Thyroid gland (tissue), 4 donors: ENCODE measurements around the gene ZG16B. TPM values are rescaled to one million over a fixed set of nuclear protein-coding genes. Genes with fewer than 3 reads are reported as not detected.

ENCODE experiments used
- DNase-seq, 2 donors: peaks; one replicate each; pipeline ENCODE4 v3.0.0-alpha.2; 2019
- H3K27ac ChIP-seq, 3 donors: fragments of 200-600 bp; sonication (generic); 1 replicate in 2 of 3; 2 replicates in 1 of 3; pipeline ENCODE4 v1.5.1; 2016 to 2019; ENCODE audit warnings: mild to moderate bottlenecking in 1 of 3, moderate library complexity in 1 of 3
- H3K27me3 ChIP-seq: fragments of 200-600 bp; sonication (generic); one replicate; pipeline ENCODE4 v1.5.1; 2019
- H3K36me3 ChIP-seq, 2 donors: fragments of 200-600 bp; sonication (generic); one replicate each; pipeline ENCODE4 v1.5.1; 2016 to 2019
- H3K4me1 ChIP-seq, 2 donors: fragments of 200-600 bp; sonication (generic); one replicate each; pipeline ENCODE4 v1.5.1; 2017 to 2019
- H3K4me3 ChIP-seq, 3 donors: fragments of 200-600 bp; sonication (generic); replicated peaks in 1 of 3; 1 replicate in 2 of 3; 2 replicates in 1 of 3; pipeline ENCODE4 v1.5.1; 2016; ENCODE audit warnings: mild to moderate bottlenecking in 1 of 3
- H3K9me3 ChIP-seq: fragments of 200-600 bp; sonication (generic); one replicate; pipeline ENCODE4 v1.5.1; 2017
- CTCF ChIP-seq, 6 experiments: fragments of 200-600 bp in 3 of 6; fragments of 450-650 bp in 3 of 6; sonication (generic) in 3 of 6; IDR thresholded peaks; one replicate each; pipeline ENCODE4 v1.5.1; 2016 to 2019; ENCODE audit warnings: antibody characterized with exemption in 6 of 6, mild to moderate bottlenecking in 2 of 6, inconsistent platforms in 1 of 6, moderate library complexity in 1 of 6
- POLR2A ChIP-seq, 2 donors: fragments of 450-650 bp; IDR thresholded peaks; one replicate each; pipeline ENCODE4 v1.6.1; 2017; ENCODE audit warnings: antibody characterized with exemption in 2 of 2, mild to moderate bottlenecking in 2 of 2, moderate library complexity in 1 of 2
- WGBS, 2 donors: methylation state at CpG; one replicate each; pipeline ENCODE4 v1.1.5; 2017; 5-methylcytosine and 5-hydroxymethylcytosine counted together
- intact Hi-C: fragments of 100-400 bp; cut with DNase I; formaldehyde crosslinking; loops from one replicate; pipeline ENCODE4 v1.15.1; 2023
- small RNA-seq: library from RNA; depleted of rRNA; stranded (forward); fragments of <200 nt; gene quantifications from one replicate; pipeline ENCODE3, GENCODE V24; 2016
- total RNA-seq, 4 donors: library from RNA; depleted of rRNA; stranded (reverse); fragments of >200 nt; gene quantifications; one replicate each; pipeline ENCODE4 v1.2.3, GENCODE V29; 2016

ZG16B gene
- total RNA-seq, 4 donors from 2014 or later: not detected

- Histone ChIP-seq H3K27me3 (no peaks in the 10 kb centered on the region), H3K36me3 (no peaks in the 10 kb centered on the region), H3K27ac (no peak overlapping the region), H3K9me3 (no peaks in the 10 kb centered on the region), H3K4me1 (peaks cover 6% of the 10 kb centered on the region in 2 donors), H3K4me3 (no peak overlapping the region)
- WGBS, 2 donors: 61 to 83% methylated on average over 6 of the region's 6 CpGs
- TF ChIP-seq CTCF (IDR thresholded peaks at IDR 0.05) (no peak), POLR2A (IDR thresholded peaks at IDR 0.05) (no peak)
- DNase-seq: no peak
- intact Hi-C loops: loop anchor here (5.0 kb wide), 1 partner anchor 55 kb away; no protein-coding TSS in a partner anchor
These were observed 41.8 kb downstream of the ZG16B start for GRCh38 chr16:2871926-2872325.

GRCh38 chr16:2874032-2874911 is 44.2 kb downstream of the ZG16B start:
- Histone ChIP-seq H3K36me3 (no peaks in the 10 kb centered on the region), H3K27ac (no peak overlapping the region), H3K27me3 (no peaks in the 10 kb centered on the region), H3K4me1 (peaks cover 0 to 2% of the 10 kb centered on the region in 2 donors), H3K4me3 (no peak overlapping the region), H3K9me3 (no peaks in the 10 kb centered on the region)
- intact Hi-C loops: loop anchor here (5.0 kb wide), 1 partner anchor 53 kb away; no protein-coding TSS in a partner anchor
- 55% methylated on average over 20 to 21 of the region's 21 CpGs for WGBS, 2 donors
- no peak for DNase-seq
- TF ChIP-seq CTCF (IDR thresholded peaks at IDR 0.05) (no peak), POLR2A (IDR thresholded peaks at IDR 0.05) (no peak)

- peak; percentile 82 to 95 (median 92) for TF ChIP-seq CTCF (IDR thresholded peaks at IDR 0.05)
- no peak for TF ChIP-seq POLR2A (IDR thresholded peaks at IDR 0.05)
- intact Hi-C loops: loop anchor here (5.0 kb wide), 1 partner anchor 52 kb away; no protein-coding TSS in a partner anchor
- no peaks in the 10 kb centered on the region for H3K27me3 ChIP-seq
- H3K9me3 ChIP-seq: no peaks in the 10 kb centered on the region
- peaks cover 0 to 2% of the 10 kb centered on the region in 2 donors for H3K4me1 ChIP-seq
- WGBS, 2 donors: 14 to 15% methylated on average over 25 of the region's 25 CpGs
- no peaks in the 10 kb centered on the region for H3K36me3 ChIP-seq
- peak; percentile 70 for DNase-seq
- no peak overlapping the region for H3K27ac ChIP-seq
- no peak overlapping the region for H3K4me3 ChIP-seq
These were observed 44.8 kb downstream of the ZG16B start for GRCh38 chr16:2874912-2875362.

GRCh38 chr16:2879854-2880508 is 49.9 kb downstream of the ZG16B start:
- no peak for DNase-seq
- TF ChIP-seq POLR2A (IDR thresholded peaks at IDR 0.05): no peak
- no peak for TF ChIP-seq CTCF (IDR thresholded peaks at IDR 0.05)
- intact Hi-C loops: no loop called here
- Histone ChIP-seq H3K36me3 (no peaks in the 10 kb centered on the region), H3K4me3 (no peak overlapping the region), H3K27me3 (no peaks in the 10 kb centered on the region), H3K27ac (no peak overlapping the region), H3K9me3 (no peaks in the 10 kb centered on the region), H3K4me1 (peaks cover 7% of the 10 kb centered on the region in 2 donors)
- 82 to 95% methylated on average over 6 of the region's 6 CpGs for WGBS, 2 donors

Small RNA genes lying within 50 kb of the gene (small RNA-seq; reads per million reads assigned to genes)
- not detected for gene SNORA3C

Other genes starting within 250 kb of the ZG16B start
- gene KCTD5, start 147.8 kb upstream of the ZG16B start, total RNA-seq: 10 to 100 TPM in 3 of 4 donors, 1 to 10 TPM in 1; 8.6 to 23.3 (median 15.1) TPM
- 1 to 10 TPM in 3 of 4 donors, not detected in 1; 1.1 to 1.5 (median 1.1) TPM for gene PRSS27, start 110.1 kb upstream of the ZG16B start, total RNA-seq
- 100 to 1,000 TPM; 262 to 378 (median 312) TPM for gene SRRM2, start 77.7 kb upstream of the ZG16B start, total RNA-seq
- gene ELOB, start 53.0 kb upstream of the ZG16B start, total RNA-seq: 100 to 1,000 TPM; 373 to 786 (median 647) TPM
- not detected for gene PRSS33, start 42.7 kb upstream of the ZG16B start, total RNA-seq
- gene PRSS41, start 31.8 kb upstream of the ZG16B start, total RNA-seq: not detected
- under 1 TPM in 1 of 4 donors, not detected in 3; 0.56 TPM for gene PRSS21, start 13.1 kb upstream of the ZG16B start, total RNA-seq
- 1 to 10 TPM; 1.2 to 7.7 (median 4.6) TPM for gene PRSS22, start 27.9 kb downstream of the ZG16B start, total RNA-seq
- 10 to 100 TPM; 58.4 to 89.3 (median 73.8) TPM for gene FLYWCH2, start 52.9 kb downstream of the ZG16B start, total RNA-seq
- gene FLYWCH1, start 81.6 kb downstream of the ZG16B start, total RNA-seq: 10 to 100 TPM; 31.3 to 49.8 (median 41.5) TPM
- not detected for gene KREMEN2, start 134.0 kb downstream of the ZG16B start, total RNA-seq
- gene PAQR4, start 139.0 kb downstream of the ZG16B start, total RNA-seq: 1 to 10 TPM; 2.8 to 5.6 (median 3.3) TPM
- gene PKMYT1, start 150.1 kb downstream of the ZG16B start, total RNA-seq: under 1 TPM in 2 of 4 donors, not detected in 2; 0.81 to 0.88 TPM
- gene CLDN9, start 182.6 kb downstream of the ZG16B start, total RNA-seq: under 1 TPM in 1 of 4 donors, not detected in 3; 0.33 TPM
- not detected for gene CLDN6, start 187.9 kb downstream of the ZG16B start, total RNA-seq
- gene TNFRSF12A, start 190.1 kb downstream of the ZG16B start, total RNA-seq: 100 to 1,000 TPM in 1 of 4 donors, 10 to 100 TPM in 3; 47.9 to 110 (median 67.0) TPM
- gene HCFC1R1, start 193.6 kb downstream of the ZG16B start, total RNA-seq: 10 to 100 TPM; 10.1 to 51.7 (median 29.7) TPM
- 10 to 100 TPM; 16.5 to 19.1 (median 17.6) TPM for gene THOC6, start 193.7 kb downstream of the ZG16B start, total RNA-seq
- 10 to 100 TPM in 3 of 4 donors, 1 to 10 TPM in 1; 7.3 to 17.8 (median 14.6) TPM for gene BICDL2, start 206.6 kb downstream of the ZG16B start, total RNA-seq
- 1 to 10 TPM in 1 of 4 donors, under 1 TPM in 3; 0.49 to 1.6 (median 0.70) TPM for gene MMP25, start 216.3 kb downstream of the ZG16B start, total RNA-seq
- 10 to 100 TPM; 24.0 to 53.6 (median 28.9) TPM for gene IL32, start 235.3 kb downstream of the ZG16B start, total RNA-seq